DOHH2 (cell line): Measurements from ENCODE around the gene MORN5.

Experiments used
- EZH2phosphoT487 ChIP-seq: fragments of 200-600 bp; sonication (generic); IDR thresholded peaks from 2 replicates; pipeline ENCODE4 v1.6.1; 2017; ENCODE audit warnings: borderline replicate concordance, mild to moderate bottlenecking, antibody characterized with exemption, low read length, moderate library complexity, mixed read lengths
- TF ChIP-seq, protein P1 (sequence below): fragments of 200-600 bp; sonication (generic); IDR thresholded peaks from one replicate; pipeline ENCODE4 v1.5.1; 2014; ENCODE audit warnings: antibody characterized with exemption, mild to moderate bottlenecking, low read depth, low read length; ENCODE audit not compliant: poor library complexity, severe bottlenecking

DNA sequence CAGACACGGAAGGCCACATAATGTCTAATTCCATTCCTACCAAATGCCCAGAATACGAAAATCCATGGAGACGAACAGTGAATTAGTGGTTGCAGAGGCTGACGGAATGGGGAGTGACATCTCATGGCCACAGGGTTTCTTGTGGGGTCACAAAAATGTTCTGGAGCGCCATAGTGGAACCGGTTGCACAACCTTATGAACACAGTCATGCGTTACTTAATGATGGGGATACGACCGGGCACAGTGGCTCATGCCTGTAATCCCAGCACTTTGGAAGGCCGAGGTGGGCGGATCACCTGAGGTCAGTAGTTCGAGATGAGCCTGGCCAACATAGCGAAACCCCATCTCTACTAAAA lies 40.6 kb upstream of the MORN5 start:
- TF ChIP-seq, protein P1, sequence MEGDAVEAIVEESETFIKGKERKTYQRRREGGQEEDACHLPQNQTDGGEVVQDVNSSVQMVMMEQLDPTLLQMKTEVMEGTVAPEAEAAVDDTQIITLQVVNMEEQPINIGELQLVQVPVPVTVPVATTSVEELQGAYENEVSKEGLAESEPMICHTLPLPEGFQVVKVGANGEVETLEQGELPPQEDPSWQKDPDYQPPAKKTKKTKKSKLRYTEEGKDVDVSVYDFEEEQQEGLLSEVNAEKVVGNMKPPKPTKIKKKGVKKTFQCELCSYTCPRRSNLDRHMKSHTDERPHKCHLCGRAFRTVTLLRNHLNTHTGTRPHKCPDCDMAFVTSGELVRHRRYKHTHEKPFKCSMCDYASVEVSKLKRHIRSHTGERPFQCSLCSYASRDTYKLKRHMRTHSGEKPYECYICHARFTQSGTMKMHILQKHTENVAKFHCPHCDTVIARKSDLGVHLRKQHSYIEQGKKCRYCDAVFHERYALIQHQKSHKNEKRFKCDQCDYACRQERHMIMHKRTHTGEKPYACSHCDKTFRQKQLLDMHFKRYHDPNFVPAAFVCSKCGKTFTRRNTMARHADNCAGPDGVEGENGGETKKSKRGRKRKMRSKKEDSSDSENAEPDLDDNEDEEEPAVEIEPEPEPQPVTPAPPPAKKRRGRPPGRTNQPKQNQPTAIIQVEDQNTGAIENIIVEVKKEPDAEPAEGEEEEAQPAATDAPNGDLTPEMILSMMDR = no peak
- TF ChIP-seq EZH2phosphoT487 = no peak
